NCI-H1436 treated with DMSO at 0.1 percent for 48 hours (cell line): ENCODE data around the gene YBX2.
"Not testable (repeated sequence)": the region's sequence is repeated elsewhere in the genome, so short reads cannot be mapped to it uniquely, and the experiment has no call there.

Source experiments
- DNase-seq: peaks from one replicate; lab custom pipeline; 2025; lab: John Stamatoyannopoulos, UW

Gene YBX2

GRCh38 chr17:7294614-7295153 is at the start of gene YBX2:
Gene YBX2 (minus strand): TSS chr17:7294639. CDS start chr17:7294500, 139 bp downstream.
- DNase-seq: no peak

DNA sequence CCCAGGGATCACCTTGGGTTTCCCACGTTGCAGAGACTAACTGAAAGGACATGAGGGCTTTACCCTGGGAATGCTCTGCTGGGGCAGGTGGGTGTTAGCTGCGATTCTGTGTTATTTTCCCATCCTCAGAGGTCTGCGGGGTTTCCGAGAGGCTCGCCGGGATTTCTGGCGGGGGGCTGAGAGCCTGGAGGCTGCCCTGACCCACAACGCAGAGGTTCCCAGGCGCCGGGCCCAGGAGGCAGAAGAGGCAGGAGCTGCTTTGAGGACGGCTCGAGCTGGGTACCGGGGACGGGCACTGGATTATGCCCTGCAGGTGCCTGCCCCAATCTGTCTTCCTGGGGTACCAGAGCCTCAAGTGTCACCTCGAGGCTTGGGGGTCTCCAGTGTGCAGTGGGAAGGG is 48.8 kb upstream of the YBX2 start:
- DNase-seq: no peak

- no peak for DNase-seq
Observed at GRCh38 chr17:7341842-7342241, 47.4 kb upstream of the YBX2 start.

DNA sequence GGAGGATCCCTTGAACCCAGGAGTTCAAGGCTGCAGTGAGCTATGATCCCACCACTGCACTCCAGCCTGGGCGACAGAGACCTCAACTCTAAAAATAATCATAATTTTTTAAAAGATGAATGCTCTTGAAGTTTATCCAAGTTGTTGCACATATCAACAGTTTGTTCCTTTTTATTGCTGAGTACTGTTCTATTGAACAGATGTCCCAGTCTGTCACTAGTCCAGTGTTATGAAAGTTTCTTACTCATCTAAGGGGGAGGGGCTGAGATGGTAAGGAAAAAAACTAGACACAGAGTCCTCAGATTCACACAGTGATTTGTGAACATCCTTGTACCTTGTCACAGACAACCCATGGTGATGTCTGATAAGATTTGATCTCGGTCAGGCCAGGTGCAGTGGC is 45.7 kb upstream of the YBX2 start:
- no peak for DNase-seq

DNA sequence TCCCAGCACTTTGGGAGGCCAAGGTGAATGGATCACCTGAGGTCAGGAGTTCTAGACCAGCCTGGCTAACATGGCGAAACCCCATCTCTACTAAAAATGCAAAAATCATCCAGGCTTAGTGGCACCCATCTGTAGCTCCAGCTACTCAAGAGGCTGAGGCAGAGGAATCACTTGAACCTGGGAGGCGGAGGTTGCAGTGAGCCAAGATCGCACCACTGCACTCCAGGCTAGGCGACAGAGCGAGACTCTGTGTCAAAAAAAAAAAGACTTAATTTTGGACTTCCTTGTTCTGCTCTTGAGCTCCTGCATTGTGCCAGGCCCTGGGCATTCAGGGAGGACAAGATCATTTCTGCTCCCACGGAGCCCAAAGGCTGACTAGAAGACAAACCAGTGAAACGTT is 43.2 kb upstream of the YBX2 start:
- not testable (repeated sequence) for DNase-seq

GRCh38 chr17:7336240-7337175 is 42.1 kb upstream of the YBX2 start, which contains the start of gene ACAP1:
Gene ACAP1 (plus strand): TSS chr17:7336529. CDS start chr17:7336735, 206 bp downstream.
- DNase-seq: no peak

DNA sequence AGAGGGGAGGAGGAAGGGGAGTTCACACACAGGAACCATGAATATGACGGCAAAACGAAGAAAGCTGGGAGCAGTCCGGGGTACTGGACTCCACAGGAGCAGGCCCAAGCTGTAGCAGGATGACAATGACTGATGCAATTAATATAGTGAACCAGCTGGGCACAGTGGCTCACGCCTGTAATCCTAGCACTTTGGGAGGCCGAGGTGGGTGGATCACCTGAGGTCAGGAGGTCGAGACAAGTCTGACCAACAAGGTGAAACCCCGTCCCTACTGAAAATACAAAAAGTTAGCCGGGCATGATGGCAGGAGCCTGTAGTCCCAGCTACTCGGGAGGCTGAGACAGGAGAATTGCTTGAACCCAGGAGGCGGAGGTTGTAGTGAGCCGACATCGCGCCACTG is 41.3 kb upstream of the YBX2 start:
- DNase-seq: not testable (repeated sequence)

DNA sequence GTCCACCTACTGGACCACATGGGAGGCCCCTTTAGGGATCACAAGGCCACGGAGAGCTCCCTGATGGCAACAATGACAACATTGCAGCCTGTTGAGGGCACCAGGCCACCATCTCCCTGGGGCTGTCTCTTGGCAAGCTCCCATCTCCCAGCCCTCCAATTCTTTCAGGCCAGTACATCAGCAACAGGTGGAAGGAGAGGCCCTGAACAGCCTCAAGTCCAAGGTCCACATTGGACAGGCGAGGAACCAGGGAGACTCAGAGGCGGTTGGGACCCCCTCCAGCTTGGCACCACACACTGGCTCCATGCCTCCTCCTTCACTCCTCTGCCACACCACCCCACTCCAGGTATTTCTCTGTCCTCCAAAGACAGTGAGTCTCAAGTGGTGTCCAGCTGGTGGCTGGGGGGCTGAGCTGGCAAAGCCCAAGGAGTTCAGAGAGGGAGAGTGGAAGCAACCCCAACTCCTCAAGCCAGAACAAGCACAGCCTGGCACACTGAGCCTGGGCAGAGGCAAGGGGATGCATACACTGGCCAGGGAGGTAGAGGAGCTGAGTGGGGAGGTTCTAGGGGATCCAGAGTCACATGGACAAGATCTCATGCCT is 40.6 kb upstream of the YBX2 start:
- no peak for DNase-seq

GRCh38 chr17:7332600-7333069 is 38.2 kb upstream of the YBX2 start:
- not testable (repeated sequence) for DNase-seq

DNA sequence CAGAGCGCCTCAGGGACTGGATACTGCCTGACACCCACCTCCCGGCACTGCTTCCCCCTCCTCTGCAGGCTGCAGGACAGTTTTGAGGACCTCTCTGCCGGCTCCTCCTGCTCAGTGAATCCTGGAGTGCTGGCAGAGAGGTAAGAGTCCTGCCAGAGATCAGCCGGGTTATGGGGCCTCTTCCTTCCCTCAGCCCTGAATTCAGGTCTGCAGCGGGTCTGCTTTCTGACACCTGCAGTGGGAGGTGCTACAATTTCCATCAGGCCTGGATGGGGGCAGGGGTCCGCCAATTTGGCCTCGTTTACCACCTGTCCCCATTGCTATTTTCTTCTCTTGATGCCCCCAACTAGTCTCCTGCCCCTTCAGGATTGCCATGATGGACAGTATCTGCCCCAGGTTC is 37.7 kb upstream of the YBX2 start:
- DNase-seq: no peak

- DNase-seq: no peak
Observed at GRCh38 chr17:7330638-7331015, 36.2 kb upstream of the YBX2 start.

- no peak for DNase-seq
Observed at GRCh38 chr17:7329997-7330637, 35.7 kb upstream of the YBX2 start.

GRCh38 chr17:7329374-7329996 is 35.0 kb upstream of the YBX2 start:
- peak; percentile 93 for DNase-seq

- DNase-seq: no peak
Observed at GRCh38 chr17:7328840-7329373, 34.5 kb upstream of the YBX2 start, which contains the start of gene NEURL4. Gene NEURL4 (minus strand): TSS chr17:7329335. CDS start chr17:7329312, 23 bp downstream.

GRCh38 chr17:7328009-7328408 is 33.6 kb upstream of the YBX2 start:
- no peak for DNase-seq

- DNase-seq: no peak
Observed at GRCh38 chr17:7327501-7327900, 33.1 kb upstream of the YBX2 start.

DNA sequence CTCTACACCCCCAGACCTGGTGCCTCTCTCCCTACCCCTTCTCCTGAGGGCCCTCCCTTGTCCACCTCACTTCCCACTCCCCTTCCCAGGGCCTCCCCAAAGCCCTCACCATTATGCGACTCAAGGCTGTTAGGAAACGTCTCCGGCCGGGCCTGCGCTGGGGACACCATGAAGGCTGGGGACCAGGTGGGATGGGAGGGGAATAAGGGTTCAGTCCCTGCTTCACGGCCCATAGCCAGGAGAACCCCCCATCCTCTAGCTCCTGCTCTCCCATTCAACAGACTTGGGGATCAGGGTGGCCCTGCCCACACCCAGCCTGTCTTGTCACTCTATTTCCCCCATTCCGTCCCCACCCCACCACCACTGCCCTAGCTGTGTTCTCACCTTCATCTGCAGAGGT is 32.6 kb upstream of the YBX2 start:
- no peak for DNase-seq

GRCh38 chr17:7326186-7326585 is 31.7 kb upstream of the YBX2 start:
- DNase-seq: no peak

- no peak for DNase-seq
Observed at GRCh38 chr17:7325031-7325528, 30.6 kb upstream of the YBX2 start.

DNA sequence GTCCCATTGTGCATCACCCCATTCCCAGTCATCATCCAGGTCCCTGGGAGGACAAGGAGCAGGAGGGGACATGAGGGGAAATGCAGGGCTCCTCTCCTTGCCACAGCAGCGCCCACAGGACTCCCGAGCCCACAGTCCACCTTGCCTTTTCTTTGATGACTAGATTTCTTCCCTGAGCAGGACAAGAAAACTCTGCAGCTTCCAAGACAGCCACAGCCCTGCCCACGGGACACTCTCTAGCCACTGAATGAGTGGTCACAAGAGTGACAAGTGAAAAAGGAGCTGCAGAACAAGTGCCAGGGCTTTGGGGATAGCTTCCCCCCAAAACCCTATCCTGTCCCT is 30.0 kb upstream of the YBX2 start:
- no peak for DNase-seq

DNA sequence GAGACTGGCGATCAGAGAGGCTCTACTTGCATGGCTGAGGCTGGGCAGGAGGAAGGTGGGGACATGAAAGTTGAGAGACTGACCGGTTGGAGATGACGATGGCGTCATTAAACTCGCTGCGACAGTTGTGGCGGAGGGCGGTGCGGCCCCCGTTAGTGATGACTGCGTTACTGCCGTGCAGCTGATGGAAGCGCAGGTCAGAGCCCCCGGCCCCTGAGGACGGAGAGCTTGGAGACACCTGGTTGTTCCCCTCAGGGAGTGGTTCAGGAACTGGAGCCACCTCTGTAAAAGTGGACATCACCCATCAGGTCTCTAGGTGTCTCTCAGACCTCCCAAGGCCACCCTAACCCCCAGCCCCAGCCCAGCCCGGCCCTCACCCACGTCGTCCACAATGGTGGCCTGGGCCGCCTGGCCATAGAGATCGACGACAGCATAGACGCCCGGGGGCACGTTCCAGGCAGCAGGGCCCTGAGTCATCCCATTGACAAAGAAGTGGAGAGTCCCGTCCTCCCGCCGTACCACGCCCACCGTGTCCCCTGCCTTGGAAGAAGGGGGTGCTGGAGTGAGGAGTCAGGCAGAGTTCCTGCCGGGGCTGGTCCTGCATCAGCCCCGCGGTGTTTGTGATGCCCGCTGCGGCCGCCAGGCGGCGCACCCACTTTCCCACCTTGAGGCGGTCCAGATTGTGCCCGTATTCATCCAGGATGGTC is 29.4 kb upstream of the YBX2 start:
- DNase-seq: no peak
